Lower lobe of right lung (tissue), 2 donors: Measurements from ENCODE around the gene ZNF28. TPM values are rescaled to one million over a fixed set of nuclear protein-coding genes. Genes with fewer than 3 reads are reported as not detected.
"Not testable (repeated sequence)": the region's sequence is repeated elsewhere in the genome, so short reads cannot be mapped to it uniquely, and the experiment has no call there.

Experiments
- ATAC-seq, 2 donors: fragments of 200-7000 bp; cut with Tn5 transposase; one replicate each; pipeline ENCODE4 v1.9.1; 2020 to 2022; ENCODE audit warnings: mild to moderate bottlenecking in 2 of 2, moderate library complexity in 2 of 2
- DNase-seq: peaks from one replicate; pipeline ENCODE4 v3.0.0-alpha.2; 2020
- H3K27ac ChIP-seq: fragments of 200-600 bp; one replicate; pipeline ENCODE4 v1.8.0; 2022
- H3K27me3 ChIP-seq: fragments of 200-600 bp; one replicate; pipeline ENCODE4 v1.8.0; 2022; ENCODE audit warnings: low read depth
- H3K36me3 ChIP-seq: fragments of 200-600 bp; one replicate; pipeline ENCODE4 v1.8.0; 2022; ENCODE audit warnings: mild to moderate bottlenecking
- H3K4me1 ChIP-seq: fragments of 200-600 bp; one replicate; pipeline ENCODE4 v1.8.0; 2022
- H3K4me3 ChIP-seq: fragments of 200-600 bp; one replicate; pipeline ENCODE4 v1.8.0; 2022; ENCODE audit warnings: mild to moderate bottlenecking
- H3K9me3 ChIP-seq: fragments of 200-600 bp; one replicate; pipeline ENCODE4 v1.8.0; 2022
- CTCF ChIP-seq: fragments of 200-600 bp; IDR thresholded peaks from one replicate; pipeline ENCODE4 v1.8.0; 2022; ENCODE audit warnings: antibody characterized with exemption, mild to moderate bottlenecking
- intact Hi-C: fragments of 100-400 bp; cut with DNase I; formaldehyde crosslinking; loops from one replicate; pipeline ENCODE4 v1.11.0; 2022
- total RNA-seq: library from RNA; stranded (reverse); fragmentation: NEBNext Ultra II Directional; extraction: Animal tissue kit (Norgen Biotek cat#: 25700); gene quantifications from one replicate; pipeline ENCODE4 v1.2.1, GENCODE V29; 2021
- donor health status: DM: no; HTN: yes; CAD: no; lungs with severe emphysema.

The ZNF28 gene
- total RNA-seq, 1 donor from 2014 or later, result 20.9 TPM

- peak; percentile 36 for TF ChIP-seq CTCF
- H3K36me3 ChIP-seq, H3K27me3 ChIP-seq, intact Hi-C loops, H3K9me3 ChIP-seq: not testable (repeated sequence)
- peak; percentile 99 to 100 for ATAC-seq
- Histone ChIP-seq H3K27ac (peak within 1 kb of the TSS; percentile 77), H3K4me1 (peaks cover 16% of the 10 kb centered on the region), H3K4me3 (peak within 1 kb of the TSS; percentile 69)
- DNase-seq, result peak; percentile 96
These were observed 34.7 kb downstream of the ZNF28 start, which contains the start of gene ZNF600 for GRCh38 chr19:52786464-52787354. Gene ZNF600, minus strand, starts transcription at chr19:52786791. Its CDS starts 7,903 bp downstream, at chr19:52778888.

GRCh38 chr19:52786078-52786463 is 35.4 kb downstream of the ZNF28 start:
- H3K4me3 ChIP-seq, result peak overlapping the region; percentile 69
- DNase-seq (no peak), ATAC-seq (peak; percentile 61 to 62)
- peaks cover 5% of the 10 kb centered on the region for H3K36me3 ChIP-seq
- H3K9me3 ChIP-seq, result no peaks in the 10 kb centered on the region
- TF ChIP-seq CTCF, result no peak
- peak overlapping the region; percentile 77 for H3K27ac ChIP-seq
- no peaks in the 10 kb centered on the region for H3K27me3 ChIP-seq
- intact Hi-C loops, result no loop called here
- peaks cover 16% of the 10 kb centered on the region for H3K4me1 ChIP-seq

- no peak for DNase-seq
- Histone ChIP-seq H3K4me3 (peak overlapping the region; percentile 69), H3K27ac (no peak overlapping the region), H3K4me1 (peaks cover 16% of the 10 kb centered on the region), H3K36me3 (peaks cover 8% of the 10 kb centered on the region), H3K9me3 (no peaks in the 10 kb centered on the region), H3K27me3 (no peaks in the 10 kb centered on the region)
- intact Hi-C loops, result no loop called here
- no peak for ATAC-seq
- no peak for TF ChIP-seq CTCF
These were observed 35.9 kb downstream of the ZNF28 start for GRCh38 chr19:52785506-52785905.

GRCh38 chr19:52782864-52783263 is 38.6 kb downstream of the ZNF28 start:
- H3K27ac ChIP-seq, H3K4me3 ChIP-seq, ATAC-seq, H3K27me3 ChIP-seq, DNase-seq, H3K9me3 ChIP-seq, intact Hi-C loops: not testable (repeated sequence)
- peaks cover 20% of the 10 kb centered on the region for H3K36me3 ChIP-seq
- peaks cover 16% of the 10 kb centered on the region for H3K4me1 ChIP-seq

- ATAC-seq (no peak), DNase-seq (no peak)
- H3K4me1 ChIP-seq, result no peaks in the 10 kb centered on the region
- H3K27ac ChIP-seq, result no peak overlapping the region
- no peak for TF ChIP-seq CTCF
- H3K36me3 ChIP-seq, result peaks cover 37% of the 10 kb centered on the region
- intact Hi-C loops, result no loop called here
- H3K4me3 ChIP-seq, result no peak overlapping the region
- H3K27me3 ChIP-seq, result no peaks in the 10 kb centered on the region
- peaks cover 3% of the 10 kb centered on the region for H3K9me3 ChIP-seq
These were observed 42.6 kb downstream of the ZNF28 start for GRCh38 chr19:52778811-52779210.

GRCh38 chr19:52756447-52756846 is 65.0 kb downstream of the ZNF28 start:
- intact Hi-C loops, H3K27ac ChIP-seq, H3K9me3 ChIP-seq, H3K36me3 ChIP-seq, H3K27me3 ChIP-seq, DNase-seq, H3K4me1 ChIP-seq, H3K4me3 ChIP-seq, ATAC-seq: not testable (repeated sequence)
